GM21737 (cell line): ENCODE measurements around the gene SMIM3.

ENCODE experiments used
- ATAC-seq: cut with Tn5 transposase; IDR thresholded peaks from one replicate; pipeline ENCODE4 v1.9.1; 2021; ENCODE audit warnings: mild to moderate bottlenecking, moderate library complexity; ENCODE audit not compliant: unreplicated experiment

Gene SMIM3

GRCh38 chr5:150765011-150765798 is 13.4 kb upstream of the SMIM3 start:
- ATAC-seq: no peak

- ATAC-seq: no peak
These were observed 12.8 kb upstream of the SMIM3 start for GRCh38 chr5:150765799-150766169.

- ATAC-seq: no peak
These were observed 12.3 kb upstream of the SMIM3 start for GRCh38 chr5:150766251-150766650.

GRCh38 chr5:150771034-150771795 is 7.3 kb upstream of the SMIM3 start:
- no peak for ATAC-seq

GRCh38 chr5:150774145-150774544 is 4.4 kb upstream of the SMIM3 start:
- no peak for ATAC-seq

- no peak for ATAC-seq
These were observed 872 bp upstream of the SMIM3 start for GRCh38 chr5:150777685-150778084.

- no peak for ATAC-seq
These were observed 455 bp upstream of the SMIM3 start for GRCh38 chr5:150778088-150778516.

- ATAC-seq: no peak
These were observed 1.0 kb downstream of the SMIM3 start for GRCh38 chr5:150779397-150780186.

GRCh38 chr5:150780187-150780692 is 1.7 kb downstream of the SMIM3 start:
- ATAC-seq: peak; percentile 51

- ATAC-seq: no peak
These were observed 2.3 kb downstream of the SMIM3 start for GRCh38 chr5:150780816-150781221.

GRCh38 chr5:150781706-150782614 is 3.4 kb downstream of the SMIM3 start:
- ATAC-seq: no peak

GRCh38 chr5:150782850-150783249 is 4.3 kb downstream of the SMIM3 start:
- no peak for ATAC-seq

- ATAC-seq: peak; percentile 39
These were observed 4.9 kb downstream of the SMIM3 start for GRCh38 chr5:150783422-150783928.

- ATAC-seq: no peak
These were observed 7.4 kb downstream of the SMIM3 start for GRCh38 chr5:150785950-150786349.

GRCh38 chr5:150786876-150787275 is 8.3 kb downstream of the SMIM3 start:
- ATAC-seq: no peak

GRCh38 chr5:150787656-150788055 is 9.1 kb downstream of the SMIM3 start:
- no peak for ATAC-seq

- ATAC-seq: no peak
These were observed 10.4 kb downstream of the SMIM3 start for GRCh38 chr5:150788977-150789376.

GRCh38 chr5:150789450-150789849 is 10.9 kb downstream of the SMIM3 start:
- ATAC-seq: no peak

GRCh38 chr5:150789943-150790611 is 11.5 kb downstream of the SMIM3 start:
- ATAC-seq: peak; percentile 89
